ENCODE data around the gene MGLL.

Gene MGLL

DNA sequence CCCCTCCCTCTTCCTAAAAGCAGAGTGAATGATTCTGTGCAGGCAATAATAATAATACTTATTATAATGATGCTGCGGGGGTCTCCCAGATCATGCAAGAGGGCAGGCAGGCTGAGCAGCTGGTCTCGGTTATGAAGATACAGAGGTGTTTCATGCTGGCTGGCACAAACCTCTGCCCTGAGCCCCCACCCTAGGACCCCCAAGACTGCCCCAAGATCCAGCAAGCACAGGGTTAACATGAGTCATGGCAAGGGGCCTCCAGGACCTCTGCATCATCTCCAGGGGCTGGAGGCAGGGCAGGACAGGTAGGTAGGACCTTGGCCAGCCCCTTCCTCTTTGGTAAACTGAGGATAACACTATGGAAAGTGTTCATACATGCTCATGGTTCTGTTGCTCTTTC, 2.7 kb downstream of the MGLL start:
- no peak for TF ChIP-seq ZFX (IDR thresholded peaks at IDR 0.05; ENCODE audit: borderline replicate concordance)
- TF ChIP-seq, protein P1, sequence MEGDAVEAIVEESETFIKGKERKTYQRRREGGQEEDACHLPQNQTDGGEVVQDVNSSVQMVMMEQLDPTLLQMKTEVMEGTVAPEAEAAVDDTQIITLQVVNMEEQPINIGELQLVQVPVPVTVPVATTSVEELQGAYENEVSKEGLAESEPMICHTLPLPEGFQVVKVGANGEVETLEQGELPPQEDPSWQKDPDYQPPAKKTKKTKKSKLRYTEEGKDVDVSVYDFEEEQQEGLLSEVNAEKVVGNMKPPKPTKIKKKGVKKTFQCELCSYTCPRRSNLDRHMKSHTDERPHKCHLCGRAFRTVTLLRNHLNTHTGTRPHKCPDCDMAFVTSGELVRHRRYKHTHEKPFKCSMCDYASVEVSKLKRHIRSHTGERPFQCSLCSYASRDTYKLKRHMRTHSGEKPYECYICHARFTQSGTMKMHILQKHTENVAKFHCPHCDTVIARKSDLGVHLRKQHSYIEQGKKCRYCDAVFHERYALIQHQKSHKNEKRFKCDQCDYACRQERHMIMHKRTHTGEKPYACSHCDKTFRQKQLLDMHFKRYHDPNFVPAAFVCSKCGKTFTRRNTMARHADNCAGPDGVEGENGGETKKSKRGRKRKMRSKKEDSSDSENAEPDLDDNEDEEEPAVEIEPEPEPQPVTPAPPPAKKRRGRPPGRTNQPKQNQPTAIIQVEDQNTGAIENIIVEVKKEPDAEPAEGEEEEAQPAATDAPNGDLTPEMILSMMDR (IDR thresholded peaks at IDR 0.05) = no peak
- H3K27ac ChIP-seq = no peak overlapping the region

DNA sequence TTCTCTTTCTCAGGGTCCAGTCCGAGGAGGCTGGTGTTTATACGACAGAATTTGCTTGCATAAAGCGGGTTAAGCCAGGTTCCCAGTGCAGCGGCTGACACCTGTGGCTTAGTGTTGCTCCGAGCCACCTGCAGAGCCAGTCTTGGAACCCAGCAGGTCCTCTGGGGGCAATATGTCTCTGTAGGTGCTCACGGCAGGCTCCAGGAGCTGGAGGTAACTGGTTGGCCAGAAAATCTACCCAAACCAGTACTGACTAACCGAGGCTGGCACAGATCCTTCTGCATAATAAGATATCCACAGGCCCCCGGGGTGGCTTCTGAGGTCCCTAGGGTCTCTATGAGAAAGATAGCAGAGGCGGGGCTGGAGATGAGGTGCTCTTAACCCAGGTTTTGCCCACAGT, 3.2 kb downstream of the MGLL start:
- no peak overlapping the region for H3K27ac ChIP-seq

DNA sequence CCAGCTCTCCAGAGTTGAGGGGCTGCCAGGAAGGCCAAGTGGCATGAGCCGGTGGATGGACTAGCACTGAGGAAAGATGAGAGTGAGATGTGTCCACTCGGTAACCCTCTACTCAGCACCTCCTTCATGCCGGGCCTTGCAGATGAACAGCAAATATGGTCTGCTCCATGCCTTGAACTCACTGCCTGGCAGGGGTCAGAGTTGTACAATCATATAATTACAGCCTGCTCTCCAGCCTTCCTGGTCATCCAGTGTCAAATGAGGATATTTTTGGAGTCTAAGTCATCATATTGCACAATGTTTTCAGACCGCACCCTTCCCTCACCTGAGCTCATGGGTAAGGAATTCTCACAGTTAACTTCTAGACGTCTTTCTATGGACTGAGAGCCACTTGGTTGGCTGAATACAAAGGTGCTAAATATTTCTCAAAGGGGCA, 4.9 kb downstream of the MGLL start:
- no peak overlapping the region for H3K27ac ChIP-seq
- TF ChIP-seq, protein P1 (IDR thresholded peaks at IDR 0.05) = no peak
- no peak for TF ChIP-seq ZFX (IDR thresholded peaks at IDR 0.05; ENCODE audit: borderline replicate concordance)

More for the DNA sequence above, 3.2 kb downstream of the MGLL start:
- TF ChIP-seq, protein P1 (IDR thresholded peaks at IDR 0.05) = no peak
- no peak for TF ChIP-seq ZFX (IDR thresholded peaks at IDR 0.05; ENCODE audit: borderline replicate concordance)

DNA sequence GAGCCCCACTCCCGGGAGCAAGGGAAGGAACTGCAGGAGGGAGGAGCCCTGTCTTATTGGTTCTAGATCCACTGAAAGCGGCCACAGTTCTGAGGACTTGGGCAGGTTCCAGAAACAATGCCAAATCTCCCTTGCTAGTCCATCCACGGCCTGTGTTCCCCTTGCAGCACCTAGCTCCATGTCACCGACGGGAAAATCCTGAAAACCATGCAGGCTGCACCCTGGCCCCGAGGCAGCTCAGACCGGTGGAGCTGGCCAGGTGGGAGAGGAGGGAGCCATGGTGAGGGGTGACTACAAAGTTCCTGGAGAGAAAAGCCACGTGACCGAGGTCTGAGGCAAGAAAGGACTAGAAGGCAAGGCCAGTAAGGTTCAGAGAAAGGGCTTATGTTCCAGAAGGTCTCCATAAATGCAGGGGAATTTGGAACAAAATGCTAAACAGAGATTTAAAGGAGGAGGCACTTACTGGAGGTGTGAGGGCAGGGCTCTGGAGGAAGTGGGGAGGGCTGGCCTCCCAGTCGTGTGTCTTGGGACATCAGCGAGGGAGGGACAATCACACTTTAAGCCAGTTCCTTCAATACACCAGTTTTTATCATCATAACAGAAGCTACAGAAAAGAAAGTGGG, 5.4 kb downstream of the MGLL start:
- no peak overlapping the region for H3K27ac ChIP-seq
- TF ChIP-seq, protein P1 (IDR thresholded peaks at IDR 0.05) = no peak
- no peak for TF ChIP-seq ZFX (IDR thresholded peaks at IDR 0.05; ENCODE audit: borderline replicate concordance)

DNA sequence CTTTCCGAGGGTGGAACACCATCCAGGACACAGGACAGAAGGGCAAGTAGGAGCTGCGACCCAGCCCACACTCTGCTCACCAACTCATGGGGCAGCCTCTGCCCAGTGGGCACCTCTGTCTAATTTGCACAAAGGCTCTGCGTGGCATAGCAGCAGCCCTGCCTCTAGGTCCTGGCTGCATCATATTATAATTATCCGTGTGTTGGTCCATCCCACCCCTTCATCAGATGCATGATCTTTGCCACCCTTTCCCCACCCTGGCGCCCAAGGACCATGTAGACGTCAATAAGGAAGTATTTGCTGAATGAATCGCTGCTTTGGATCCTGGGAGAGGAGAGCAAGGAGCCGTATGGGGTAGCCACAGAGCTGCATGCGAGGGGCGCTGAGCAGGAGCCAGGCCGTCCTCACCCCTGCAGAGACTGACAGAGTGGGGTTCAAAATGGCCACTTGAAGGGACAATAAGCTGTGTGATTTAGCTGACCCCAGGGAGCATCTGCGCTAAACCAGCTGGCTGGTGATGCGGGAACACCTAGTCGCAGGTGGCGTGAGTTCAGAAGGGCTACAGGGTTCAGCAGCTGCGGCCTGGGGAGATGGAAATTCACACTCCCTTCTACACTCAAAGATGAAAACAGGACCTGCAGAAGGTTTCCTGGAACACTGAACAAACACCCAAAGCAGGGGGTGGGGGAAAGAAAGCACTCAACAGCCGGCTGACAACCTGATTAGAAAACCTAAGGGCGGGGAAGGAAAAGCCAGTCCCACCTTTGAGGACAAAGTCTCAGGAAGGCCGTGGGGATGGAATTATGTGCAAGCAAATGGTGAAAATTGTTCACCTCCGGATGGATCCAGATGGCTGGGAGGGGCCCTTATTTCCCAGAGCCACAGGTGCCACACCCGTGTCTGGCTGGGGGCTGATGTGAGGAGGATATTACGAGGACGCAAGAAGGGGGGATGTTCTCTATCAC, 6.4 kb downstream of the MGLL start:
- TF ChIP-seq ZFX (IDR thresholded peaks at IDR 0.05; ENCODE audit: borderline replicate concordance) = no peak
- TF ChIP-seq, protein P1 (IDR thresholded peaks at IDR 0.05) = no peak
- no peak overlapping the region for H3K27ac ChIP-seq

DNA sequence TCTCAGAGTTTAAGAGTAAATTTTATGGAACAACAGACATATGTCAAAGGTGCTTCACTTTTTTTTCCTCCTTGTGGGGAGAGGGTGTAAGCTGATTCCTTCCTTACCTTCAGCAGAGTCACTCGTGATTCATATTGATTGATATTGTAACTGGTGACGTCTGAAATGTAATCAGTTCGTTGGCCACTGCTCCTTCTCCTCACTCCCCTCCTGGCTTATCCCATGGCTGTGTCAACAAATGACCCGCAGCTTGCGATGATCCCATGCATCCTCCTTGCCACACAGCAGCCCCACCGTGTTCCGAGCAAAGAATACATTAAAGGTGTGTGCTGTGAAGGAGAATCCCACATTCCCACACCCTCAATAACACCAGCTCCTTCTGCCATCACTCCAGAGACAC, 7.3 kb downstream of the MGLL start:
- no peak overlapping the region for H3K27ac ChIP-seq
- TF ChIP-seq, protein P1 (IDR thresholded peaks at IDR 0.05) = no peak
- no peak for TF ChIP-seq ZFX (IDR thresholded peaks at IDR 0.05; ENCODE audit: borderline replicate concordance)

DNA sequence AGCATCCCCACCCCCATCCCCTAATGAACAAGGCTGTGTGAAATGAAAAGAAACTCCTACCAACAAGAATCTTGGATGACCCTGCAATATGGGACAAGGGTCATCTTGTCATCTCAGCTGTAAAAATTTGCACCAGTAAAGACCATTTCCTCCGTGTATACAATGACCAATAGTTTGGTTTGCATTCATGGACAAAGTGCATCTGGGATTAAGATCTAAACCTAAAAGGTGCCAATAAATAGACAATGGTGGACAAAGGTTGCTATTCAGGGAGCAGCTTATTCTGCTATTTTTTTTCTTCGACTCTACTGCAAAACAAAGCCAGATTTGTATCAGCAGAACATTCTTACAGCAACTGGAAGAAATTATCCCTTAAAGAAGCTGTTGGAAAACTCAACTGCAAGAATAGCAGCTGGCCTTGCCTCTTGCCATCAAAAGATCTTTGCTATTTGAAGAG, 8.0 kb downstream of the MGLL start:
- no peak overlapping the region for H3K27ac ChIP-seq
- TF ChIP-seq ZFX (IDR thresholded peaks at IDR 0.05; ENCODE audit: borderline replicate concordance) = no peak
- TF ChIP-seq, protein P1 (IDR thresholded peaks at IDR 0.05) = no peak

Data from 22Rv1 (cell line).